ENCODE data around the gene FBXL19. TPM values are rescaled to one million over a fixed set of nuclear protein-coding genes. Genes with fewer than 3 reads are reported as not detected.

Gene FBXL19
- polyA plus RNA-seq (2012; ENCODE audit: low read depth, missing spikeins) = 13.1 TPM

GRCh38 chr16:30923554-30924075 is at the start of gene FBXL19:
TSS of gene FBXL19 (plus strand) at chr16:30923572. CDS start at chr16:30925755, 2,183 bp downstream.
- no peak for FAIRE-seq
- DNase-seq (ENCODE audit: insufficient read length, low spot score) = peak; percentile 59

GRCh38 chr16:30874244-30874820 is 49.0 kb upstream of the FBXL19 start:
- FAIRE-seq = no peak
- DNase-seq (ENCODE audit: insufficient read length, low spot score) = no peak
- TF ChIP-seq TAF1 (IDR thresholded peaks at IDR 0.05; ENCODE audit: low read depth, low read length) (no peak), POLR2A (IDR thresholded peaks at IDR 0.05; ENCODE audit: low read depth, low read length) (no peak), SPI1 (IDR thresholded peaks at IDR 0.05; ENCODE audit: low read depth, low read length) (no peak), POLR2AphosphoS5 (IDR thresholded peaks at IDR 0.05; ENCODE audit: low read depth, low read length) (no peak), POU2F2 (IDR thresholded peaks at IDR 0.05; ENCODE audit: low read depth, low read length) (no peak), PAX5 (IDR thresholded peaks at IDR 0.05; ENCODE audit: insufficient read depth, low read length, severe bottlenecking) (no peak)

More at GRCh38 chr16:30923554-30924075, at the start of gene FBXL19:
- TF ChIP-seq POLR2AphosphoS5 (IDR thresholded peaks at IDR 0.05; ENCODE audit: low read depth, low read length) (no peak), PAX5 (IDR thresholded peaks at IDR 0.05; ENCODE audit: insufficient read depth, low read length, severe bottlenecking) (no peak), SPI1 (IDR thresholded peaks at IDR 0.05; ENCODE audit: low read depth, low read length) (no peak), TAF1 (IDR thresholded peaks at IDR 0.05; ENCODE audit: low read depth, low read length) (no peak), POU2F2 (IDR thresholded peaks at IDR 0.05; ENCODE audit: low read depth, low read length) (no peak), POLR2A (IDR thresholded peaks at IDR 0.05; ENCODE audit: low read depth, low read length) (no peak)

- FAIRE-seq = peak; percentile 95
- peak; percentile 77 for DNase-seq (ENCODE audit: insufficient read length, low spot score)
- TF ChIP-seq TAF1 (IDR thresholded peaks at IDR 0.05; ENCODE audit: low read depth, low read length) (peak; percentile 93), POLR2AphosphoS5 (IDR thresholded peaks at IDR 0.05; ENCODE audit: low read depth, low read length) (peak; percentile 95), POLR2A (IDR thresholded peaks at IDR 0.05; ENCODE audit: low read depth, low read length) (peak; percentile 96), SPI1 (IDR thresholded peaks at IDR 0.05; ENCODE audit: low read depth, low read length) (no peak), POU2F2 (IDR thresholded peaks at IDR 0.05; ENCODE audit: low read depth, low read length) (peak; percentile 43; the same call in 1 of the 2 replicates), PAX5 (IDR thresholded peaks at IDR 0.05; ENCODE audit: insufficient read depth, low read length, severe bottlenecking) (no peak)
Measured at GRCh38 chr16:30874821-30875717, 48.3 kb upstream of the FBXL19 start.

- DNase-seq (ENCODE audit: insufficient read length, low spot score) (peak; percentile 48), FAIRE-seq (peak; percentile 75)
- peak; percentile 37; the same call in 1 of the 2 replicates for TF ChIP-seq POLR2AphosphoS5 (IDR thresholded peaks at IDR 0.05; ENCODE audit: low read depth, low read length)
- TF ChIP-seq TAF1 (IDR thresholded peaks at IDR 0.05; ENCODE audit: low read depth, low read length) = no peak
- TF ChIP-seq POLR2A (IDR thresholded peaks at IDR 0.05; ENCODE audit: low read depth, low read length) = no peak; the same call in 1 of the 2 replicates
- TF ChIP-seq PAX5 (IDR thresholded peaks at IDR 0.05; ENCODE audit: insufficient read depth, low read length, severe bottlenecking) = no peak
- peak; percentile 70; the same call in 1 of the 2 replicates for TF ChIP-seq POU2F2 (IDR thresholded peaks at IDR 0.05; ENCODE audit: low read depth, low read length)
- TF ChIP-seq SPI1 (IDR thresholded peaks at IDR 0.05; ENCODE audit: low read depth, low read length) = peak; percentile 93
Measured at GRCh38 chr16:30875871-30876801, 47.2 kb upstream of the FBXL19 start.

GRCh38 chr16:30876867-30877266 is 46.5 kb upstream of the FBXL19 start:
- TF ChIP-seq POU2F2 (IDR thresholded peaks at IDR 0.05; ENCODE audit: low read depth, low read length) (no peak), SPI1 (IDR thresholded peaks at IDR 0.05; ENCODE audit: low read depth, low read length) (no peak), POLR2A (IDR thresholded peaks at IDR 0.05; ENCODE audit: low read depth, low read length) (no peak), TAF1 (IDR thresholded peaks at IDR 0.05; ENCODE audit: low read depth, low read length) (no peak), POLR2AphosphoS5 (IDR thresholded peaks at IDR 0.05; ENCODE audit: low read depth, low read length) (no peak), PAX5 (IDR thresholded peaks at IDR 0.05; ENCODE audit: insufficient read depth, low read length, severe bottlenecking) (no peak)
- DNase-seq (ENCODE audit: insufficient read length, low spot score) = no peak
- no peak for FAIRE-seq

GRCh38 chr16:30882429-30883310 is 40.7 kb upstream of the FBXL19 start:
- TF ChIP-seq POU2F2 (IDR thresholded peaks at IDR 0.05; ENCODE audit: low read depth, low read length) = no peak
- TF ChIP-seq SPI1 (IDR thresholded peaks at IDR 0.05; ENCODE audit: low read depth, low read length) = 0 out of 2 replicates have a peak, but pooled peaks have one; percentile 20
- TF ChIP-seq POLR2A (IDR thresholded peaks at IDR 0.05; ENCODE audit: low read depth, low read length) = no peak
- TF ChIP-seq POLR2AphosphoS5 (IDR thresholded peaks at IDR 0.05; ENCODE audit: low read depth, low read length) = no peak
- TF ChIP-seq PAX5 (IDR thresholded peaks at IDR 0.05; ENCODE audit: insufficient read depth, low read length, severe bottlenecking) = no peak
- TF ChIP-seq TAF1 (IDR thresholded peaks at IDR 0.05; ENCODE audit: low read depth, low read length) = no peak
- FAIRE-seq = no peak
- DNase-seq (ENCODE audit: insufficient read length, low spot score) = no peak

- DNase-seq (ENCODE audit: insufficient read length, low spot score) = no peak
- peak; percentile 52 for FAIRE-seq
- TF ChIP-seq POU2F2 (IDR thresholded peaks at IDR 0.05; ENCODE audit: low read depth, low read length) = no peak
- no peak for TF ChIP-seq POLR2A (IDR thresholded peaks at IDR 0.05; ENCODE audit: low read depth, low read length)
- no peak for TF ChIP-seq TAF1 (IDR thresholded peaks at IDR 0.05; ENCODE audit: low read depth, low read length)
- no peak for TF ChIP-seq POLR2AphosphoS5 (IDR thresholded peaks at IDR 0.05; ENCODE audit: low read depth, low read length)
- TF ChIP-seq SPI1 (IDR thresholded peaks at IDR 0.05; ENCODE audit: low read depth, low read length) = no peak
- no peak for TF ChIP-seq PAX5 (IDR thresholded peaks at IDR 0.05; ENCODE audit: insufficient read depth, low read length, severe bottlenecking)
Measured at GRCh38 chr16:30884760-30885159, 38.6 kb upstream of the FBXL19 start.
